Natural killer cell (primary cell): Measurements from ENCODE around the gene ANKFN1. TPM values are rescaled to one million over a fixed set of nuclear protein-coding genes. Genes with fewer than 3 reads are reported as not detected.

Experiments
- ATAC-seq, 3 donors: fragments of 150-1000 bp in 2 of 3; fragments of 200-7000 bp in 1 of 3; cut with Tn5 transposase; 1 replicate in 1 of 3; 2 replicates in 2 of 3; pipeline ENCODE4 v1.10.0; 2021; ENCODE audit warnings: mild to moderate bottlenecking in 2 of 3, moderate library complexity in 2 of 3
- DNase-seq, 2 donors: peaks; one replicate each; pipeline versions ENCODE4 v3.0.0 to v3.0.0-alpha.2; 2013 to 2021; ENCODE audit warnings: mixed read lengths in 1 of 2
- H3K27ac ChIP-seq: one replicate; pipeline ENCODE4 v1.5.1; 2013; ENCODE audit warnings: mild to moderate bottlenecking, low read length
- H3K27me3 ChIP-seq: one replicate; pipeline ENCODE4 v1.6.1; 2013; ENCODE audit warnings: low read length; ENCODE audit not compliant: control insufficient read depth, insufficient read depth
- H3K36me3 ChIP-seq: one replicate; pipeline ENCODE4 v1.6.1; 2013; ENCODE audit warnings: low read length; ENCODE audit not compliant: control insufficient read depth, insufficient read depth
- H3K4me1 ChIP-seq: one replicate; pipeline ENCODE4 v1.6.1; 2013; ENCODE audit warnings: low read length; ENCODE audit not compliant: control insufficient read depth, insufficient read depth
- H3K4me3 ChIP-seq: one replicate; pipeline ENCODE4 v1.5.1; 2013; ENCODE audit warnings: low read length
- H3K9me3 ChIP-seq: one replicate; pipeline ENCODE4 v1.6.1; 2013; ENCODE audit warnings: low read length; ENCODE audit not compliant: control insufficient read depth, insufficient read depth
- H3K27ac Mint-ChIP-seq, 2 donors: one replicate each; pipeline ENCODE4 v1.8.0; 2022; ENCODE audit warnings: mild to moderate bottlenecking in 2 of 2, mixed read lengths in 2 of 2, moderate library complexity in 1 of 2
- H3K27me3 Mint-ChIP-seq, 2 donors: one replicate each; pipeline ENCODE4 v1.8.0; 2022; ENCODE audit warnings: low read depth in 2 of 2, mixed read lengths in 2 of 2
- H3K36me3 Mint-ChIP-seq: one replicate; pipeline ENCODE4 v1.8.0; 2022; ENCODE audit warnings: mixed read lengths
- H3K4me1 Mint-ChIP-seq, 2 donors: one replicate each; pipeline ENCODE4 v1.8.0; 2022; ENCODE audit warnings: mixed read lengths in 2 of 2
- H3K4me3 Mint-ChIP-seq: one replicate; pipeline ENCODE4 v1.8.0; 2022; ENCODE audit warnings: mild to moderate bottlenecking, moderate library complexity, mixed read lengths
- H3K9me3 Mint-ChIP-seq, 2 donors: one replicate each; pipeline ENCODE4 v1.8.0; 2022; ENCODE audit warnings: mixed read lengths in 2 of 2
- CTCF ChIP-seq: fragments of 200-600 bp; IDR thresholded peaks from one replicate; pipeline ENCODE4 v1.8.0; 2022; ENCODE audit warnings: antibody characterized with exemption
- WGBS: methylation state at CpG from one replicate; pipeline ENCODE4 v1.1.7; 2013; ENCODE audit warnings: missing lambda C conversion rate; ENCODE audit not compliant: insufficient coverage; 5-methylcytosine and 5-hydroxymethylcytosine counted together
- intact Hi-C: fragments of 100-400 bp; cut with micrococcal nuclease; formaldehyde crosslinking; loops from one replicate; pipeline ENCODE4 v1.14.2; 2022
- total RNA-seq, 4 donors: library from RNA; stranded (reverse); fragments of 120-200 nt in 1 of 4; gene quantifications; one replicate each; pipeline versions ENCODE4 v1.2.3 to v1.2.4, GENCODE V29; 2013 to 2022

The ANKFN1 gene
- total RNA-seq, 3 donors from 2014 or later (not counting 1 experiment from before 2014, with no cell fraction given) = not detected

GRCh38 chr17:56185491-56186221, 32.4 kb downstream of the ANKFN1 start:
- Mint-ChIP-seq H3K27me3 (no peaks in the 10 kb centered on the region), H3K9me3 (no peaks in the 10 kb centered on the region), H3K27ac (no peak overlapping the region), H3K4me1 (peaks cover 0 to 7% of the 10 kb centered on the region in 2 donors), H3K4me3 (no peak overlapping the region), H3K36me3 (no peaks in the 10 kb centered on the region)
- Histone ChIP-seq H3K36me3 (no peaks in the 10 kb centered on the region), H3K4me3 (no peak overlapping the region), H3K4me1 (no peaks in the 10 kb centered on the region), H3K27ac (no peak overlapping the region), H3K27me3 (no peaks in the 10 kb centered on the region), H3K9me3 (no peaks in the 10 kb centered on the region)
- DNase-seq = no peak
- no peak for TF ChIP-seq CTCF
- ATAC-seq = no peak
- intact Hi-C loops = no loop called here
- 91% methylated on average over 6 of the region's 6 CpGs for whole genome bisulfite sequencing

GRCh38 chr17:56186222-56186786, 33.0 kb downstream of the ANKFN1 start:
- DNase-seq = no peak
- Mint-ChIP-seq H3K36me3 (no peaks in the 10 kb centered on the region), H3K4me1 (peaks cover 0 to 7% of the 10 kb centered on the region in 2 donors), H3K27ac (no peak overlapping the region), H3K27me3 (no peaks in the 10 kb centered on the region), H3K9me3 (no peaks in the 10 kb centered on the region), H3K4me3 (no peak overlapping the region)
- Histone ChIP-seq H3K4me1 (no peaks in the 10 kb centered on the region), H3K9me3 (no peaks in the 10 kb centered on the region), H3K4me3 (no peak overlapping the region), H3K27me3 (no peaks in the 10 kb centered on the region), H3K27ac (no peak overlapping the region), H3K36me3 (no peaks in the 10 kb centered on the region)
- intact Hi-C loops = no loop called here
- ATAC-seq = no peak
- WGBS = 85% methylated on average over 5 of the region's 7 CpGs
- TF ChIP-seq CTCF = no peak

GRCh38 chr17:56203430-56203829, 50.2 kb downstream of the ANKFN1 start:
- ATAC-seq (no peak), DNase-seq (no peak)
- intact Hi-C loops = no loop called here
- Mint-ChIP-seq H3K36me3 (no peaks in the 10 kb centered on the region), H3K27me3 (no peaks in the 10 kb centered on the region), H3K27ac (no peak overlapping the region), H3K9me3 (no peaks in the 10 kb centered on the region), H3K4me1 (no peaks in the 10 kb centered on the region), H3K4me3 (no peak overlapping the region)
- H3K36me3 ChIP-seq = no peaks in the 10 kb centered on the region
- H3K4me1 ChIP-seq = no peaks in the 10 kb centered on the region
- H3K27ac ChIP-seq = no peak overlapping the region
- TF ChIP-seq CTCF = no peak
- H3K9me3 ChIP-seq = no peaks in the 10 kb centered on the region
- no peaks in the 10 kb centered on the region for H3K27me3 ChIP-seq
- WGBS = 74% methylated on average over 5 of the region's 5 CpGs
- no peak overlapping the region for H3K4me3 ChIP-seq
